ENCODE results near the gene PDZD2.

DNA sequence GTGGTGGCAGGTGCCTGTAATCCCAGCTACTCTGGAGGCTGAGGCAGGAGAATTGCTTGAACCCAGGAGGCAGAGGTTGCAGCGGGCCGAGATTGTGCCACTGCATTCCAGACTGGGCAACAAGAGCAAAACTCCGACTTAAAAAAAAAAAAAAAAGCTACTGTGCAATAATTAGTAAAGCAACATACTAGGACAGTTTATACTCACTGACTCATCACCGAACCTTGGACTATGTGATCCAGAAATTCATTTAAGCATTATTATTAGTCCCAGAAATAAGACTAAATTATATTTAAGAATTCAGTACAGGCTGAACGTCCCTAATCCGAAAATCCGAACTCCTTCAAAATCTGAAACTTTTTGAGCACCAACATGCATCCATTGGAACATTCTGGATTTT lies 497.4 kb downstream of the PDZD2 start:
- no peak for TF ChIP-seq CTCF (IDR thresholded peaks at IDR 0.05; ENCODE audit: low read depth, low read length)
- no peak for TF ChIP-seq EZH2phosphoT487 (IDR thresholded peaks at IDR 0.05; ENCODE audit: low read depth)

Data from OCI-LY3 (cell line).